GM10248 (cell line): ENCODE results near the gene FMNL3.

Source experiments
- CTCF ChIA-PET: fragments of 300-600 bp; sonication (Branson Sonifier 250); formaldehyde crosslinking; extraction: SDS; loops from one replicate; lab custom pipeline; 2021; ENCODE audit warnings: antibody characterized with exemption; lab: Yijun Ruan, JAX
- POLR2A ChIA-PET: fragments of 350-650 bp; sonication (Branson Sonifier 250); formaldehyde crosslinking; extraction: SDS; loops from one replicate; lab custom pipeline; 2020; ENCODE audit warnings: antibody characterized with exemption; lab: Yijun Ruan, JAX
- DNase-seq: peaks from one replicate; pipeline ENCODE4 v3.0.0; 2012; ENCODE audit errors: extremely low spot score
- TF ChIP-seq, protein P1 (sequence below): IDR thresholded peaks from 2 replicates; pipeline ENCODE4 v1.5.1; 2012; ENCODE audit warnings: mild to moderate bottlenecking, low read depth; ENCODE audit errors: extremely low read depth, missing control alignments, control extremely low read depth

FMNL3 gene

DNA sequence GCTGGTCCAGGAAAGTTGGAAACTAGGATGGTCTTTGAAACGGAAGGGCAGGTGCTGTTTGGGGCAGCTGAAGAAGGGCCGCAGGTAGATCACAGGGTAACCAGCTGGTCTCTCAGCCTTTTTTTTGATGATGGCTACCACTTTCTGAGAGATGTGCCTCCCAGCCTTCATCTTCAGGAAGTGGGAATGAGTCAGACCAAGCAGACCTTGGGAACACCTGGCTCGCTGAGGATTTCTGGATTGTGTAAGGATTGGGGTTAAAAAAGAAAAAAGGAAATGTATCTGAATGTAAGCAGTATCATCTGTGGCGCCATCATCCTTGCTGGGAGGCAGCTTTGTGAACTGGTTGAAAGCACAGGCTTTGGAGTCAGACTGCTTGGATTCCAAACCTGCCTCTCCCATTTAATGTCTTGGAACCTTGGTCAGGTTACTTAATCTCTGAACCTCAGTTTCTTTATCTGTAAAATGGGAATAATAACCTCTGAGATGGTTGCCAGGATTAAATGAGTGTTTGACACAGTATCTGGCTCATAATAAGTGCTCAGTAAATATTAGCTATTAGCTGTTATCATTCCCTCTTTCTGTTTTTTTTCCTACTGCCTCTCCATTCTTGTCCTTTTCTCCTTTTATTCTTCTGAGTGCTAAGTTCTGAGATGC is 82.2 kb downstream of the FMNL3 start:
- ChIA-PET POLR2A (interaction anchor here (0.7 kb wide), 1 partner anchor 139 kb away, joined by 3 read pairs; no protein-coding TSS in a partner anchor), CTCF (interaction anchor here (0.9 to 10.8 kb wide), 10 partner anchors 14 to 277 kb away, joined by 3 to 163 read pairs (median 4); partner anchors contain the start of gene TMBIM6)
- no peak for DNase-seq
- TF ChIP-seq, protein P1, sequence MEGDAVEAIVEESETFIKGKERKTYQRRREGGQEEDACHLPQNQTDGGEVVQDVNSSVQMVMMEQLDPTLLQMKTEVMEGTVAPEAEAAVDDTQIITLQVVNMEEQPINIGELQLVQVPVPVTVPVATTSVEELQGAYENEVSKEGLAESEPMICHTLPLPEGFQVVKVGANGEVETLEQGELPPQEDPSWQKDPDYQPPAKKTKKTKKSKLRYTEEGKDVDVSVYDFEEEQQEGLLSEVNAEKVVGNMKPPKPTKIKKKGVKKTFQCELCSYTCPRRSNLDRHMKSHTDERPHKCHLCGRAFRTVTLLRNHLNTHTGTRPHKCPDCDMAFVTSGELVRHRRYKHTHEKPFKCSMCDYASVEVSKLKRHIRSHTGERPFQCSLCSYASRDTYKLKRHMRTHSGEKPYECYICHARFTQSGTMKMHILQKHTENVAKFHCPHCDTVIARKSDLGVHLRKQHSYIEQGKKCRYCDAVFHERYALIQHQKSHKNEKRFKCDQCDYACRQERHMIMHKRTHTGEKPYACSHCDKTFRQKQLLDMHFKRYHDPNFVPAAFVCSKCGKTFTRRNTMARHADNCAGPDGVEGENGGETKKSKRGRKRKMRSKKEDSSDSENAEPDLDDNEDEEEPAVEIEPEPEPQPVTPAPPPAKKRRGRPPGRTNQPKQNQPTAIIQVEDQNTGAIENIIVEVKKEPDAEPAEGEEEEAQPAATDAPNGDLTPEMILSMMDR, result no peak

DNA sequence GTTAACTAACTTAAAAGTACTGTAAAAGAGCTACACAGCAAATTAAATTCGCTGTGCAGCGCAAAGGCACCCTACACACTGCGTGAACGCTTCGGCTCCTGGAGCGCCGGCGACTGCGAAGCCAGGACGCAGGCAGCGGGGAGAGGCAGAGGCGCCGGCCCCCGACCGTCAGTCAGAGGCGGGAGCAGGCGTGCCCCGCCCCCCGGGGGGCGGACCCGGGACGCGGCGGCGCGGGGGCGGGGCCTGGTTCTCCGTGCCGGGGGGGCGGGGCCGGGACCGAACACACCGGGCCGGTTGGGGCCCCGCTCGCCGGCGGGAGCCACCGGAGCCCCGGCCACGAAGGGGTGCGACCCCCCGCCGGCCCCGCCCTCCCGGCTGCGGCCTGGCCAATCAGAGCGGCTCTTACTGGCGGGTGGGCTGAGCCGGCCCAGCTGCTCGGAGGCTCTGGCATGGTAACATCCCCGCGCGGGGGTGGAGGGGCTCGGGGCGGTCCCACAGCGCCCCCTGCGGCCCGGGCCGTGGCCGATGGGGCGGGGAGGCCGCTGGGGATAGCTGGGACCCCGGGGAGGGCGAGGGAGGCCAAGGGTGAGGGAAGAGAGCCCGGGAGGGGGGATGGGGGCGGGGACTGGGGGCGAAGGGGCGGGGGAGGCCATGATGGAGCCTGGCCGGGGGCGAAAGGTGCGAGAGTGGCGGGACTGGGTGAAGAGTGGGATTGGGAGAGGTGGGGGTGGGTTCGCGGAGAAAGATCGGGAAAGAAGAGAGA is 83.9 kb downstream of the FMNL3 start, which contains the start of gene PRPF40B:
PRPF40B (plus strand) TSS at position 420 of the 763 bp plus-strand sequence; CDS start at position 450, 30 bp downstream.
- TF ChIP-seq, protein P1, result peak; percentile 70
- CTCF ChIA-PET, result interaction anchor here (0.6 to 10.8 kb wide), 27 partner anchors 8 to 359 kb away, joined by 3 to 163 read pairs (median 4); partner anchors contain the start of genes FAM186B, FMNL3 and TMBIM6
- peak; percentile 96 for DNase-seq
- POLR2A ChIA-PET, result interaction anchor here (0.7 kb wide), 1 partner anchor 269 kb away, joined by 3 read pairs; no protein-coding TSS in a partner anchor

DNA sequence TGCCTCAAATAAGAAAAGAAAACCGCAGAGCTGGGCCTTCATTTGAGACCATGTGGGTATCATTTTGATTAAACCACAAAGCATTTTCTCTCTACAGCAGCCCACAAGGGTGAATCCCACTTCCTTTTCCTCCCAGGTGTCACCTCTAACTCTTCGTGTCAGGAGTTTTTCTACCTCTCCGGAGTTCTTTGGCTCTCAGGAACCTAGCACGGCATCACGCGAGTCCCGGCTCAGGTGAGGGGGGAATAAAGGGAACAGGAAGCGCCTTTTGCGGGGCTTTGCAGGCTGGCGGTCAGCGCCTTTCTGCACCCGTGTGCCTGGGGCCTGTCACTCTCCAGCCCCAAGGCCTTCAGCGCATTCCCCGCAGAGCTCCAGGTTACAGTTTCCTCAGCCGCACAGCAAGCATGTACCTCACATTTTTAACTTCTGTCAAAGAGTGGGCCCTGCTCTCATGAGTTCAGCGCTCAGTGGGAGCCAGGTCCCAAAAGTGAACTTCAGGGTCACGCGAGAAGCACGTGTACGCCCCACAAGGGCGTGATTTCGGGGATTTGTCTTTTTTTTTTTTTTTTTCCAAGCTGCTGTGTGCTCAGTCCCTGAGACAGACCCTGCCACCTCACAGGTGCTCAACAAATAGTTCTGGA is 84.6 kb downstream of the FMNL3 start:
- ChIA-PET CTCF (interaction anchor here (0.6 to 10.8 kb wide), 25 partner anchors 8 to 359 kb away, joined by 3 to 163 read pairs (median 4); partner anchors contain the start of genes FAM186B, FMNL3 and TMBIM6), POLR2A (interaction anchor here (0.7 to 0.9 kb wide), 3 partner anchors 42 to 357 kb away, joined by 3 read pairs; no protein-coding TSS in a partner anchor)
- TF ChIP-seq, protein P1, result no peak
- peak; percentile 53 for DNase-seq

DNA sequence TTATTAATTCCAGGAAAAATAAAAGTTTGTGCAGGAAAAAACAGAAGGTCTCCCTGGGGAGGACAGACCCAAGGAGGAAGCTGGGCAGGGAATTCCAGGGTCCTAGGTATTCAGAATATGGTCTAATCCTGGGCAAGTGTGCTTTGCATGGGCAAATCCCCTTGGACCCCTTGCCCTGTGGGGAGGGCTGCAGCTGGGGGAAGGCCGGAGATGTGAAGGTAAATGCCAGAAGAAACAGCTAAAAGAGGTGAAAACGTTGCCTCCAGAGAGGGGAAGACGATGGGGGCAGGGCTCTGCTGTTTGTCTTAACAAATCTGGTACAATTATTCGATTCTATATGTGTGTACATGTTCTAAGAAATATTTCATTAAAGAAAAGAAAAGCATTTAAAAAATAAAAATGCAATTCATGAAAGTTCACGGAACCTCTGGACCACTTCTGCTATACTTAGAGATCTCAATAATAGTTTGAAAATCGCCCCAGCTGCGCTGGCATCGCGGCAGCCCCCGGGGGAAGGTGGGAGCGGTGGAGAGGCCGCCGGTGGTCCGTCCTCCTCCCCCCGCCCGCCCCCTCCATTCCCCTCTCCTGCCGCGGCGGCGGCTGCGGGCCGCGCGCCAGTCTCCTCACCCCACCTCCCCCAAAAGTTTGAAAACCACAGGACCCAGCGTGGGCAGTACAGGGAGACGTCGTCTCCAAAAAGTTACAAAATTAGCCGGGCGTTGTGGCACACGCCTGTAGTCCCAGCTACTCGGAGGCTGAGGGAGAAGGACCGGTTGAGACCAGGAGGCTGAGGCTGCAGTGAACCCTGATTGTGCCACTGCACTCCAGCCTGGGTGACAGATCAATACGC is 85.3 kb downstream of the FMNL3 start:
- CTCF ChIA-PET, result interaction anchor here (1.0 to 10.8 kb wide), 9 partner anchors 17 to 274 kb away, joined by 3 to 163 read pairs (median 7); partner anchors contain the start of gene FAM186B
- TF ChIP-seq, protein P1, result no peak
- no peak for DNase-seq
- POLR2A ChIA-PET, result interaction anchor here (0.7 to 0.9 kb wide), 2 partner anchors 41 to 356 kb away, joined by 3 read pairs; no protein-coding TSS in a partner anchor

DNA sequence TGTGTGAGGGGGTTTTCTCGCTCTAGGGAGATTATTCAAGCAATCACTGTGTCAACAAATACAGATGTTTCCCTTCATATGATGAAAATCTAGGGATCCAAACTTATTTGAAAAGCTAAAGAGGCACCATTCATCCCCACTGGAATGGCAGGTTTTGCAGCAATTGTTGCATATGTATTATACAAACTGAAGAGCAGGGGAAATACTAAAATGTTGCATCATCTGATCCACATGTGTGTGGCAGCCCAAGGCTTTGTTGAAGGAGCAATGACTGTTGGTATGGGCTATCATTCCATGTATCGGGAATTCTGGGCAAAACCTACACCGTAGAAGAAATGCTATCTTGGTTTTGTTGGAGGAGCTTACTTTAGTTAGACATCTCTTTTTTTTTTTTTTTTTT is 87.9 kb downstream of the FMNL3 start:
- TF ChIP-seq, protein P1, result no peak
- no peak for DNase-seq
- CTCF ChIA-PET, result interaction anchor here (1.7 to 7.7 kb wide), 4 partner anchors 10 to 261 kb away, joined by 6 to 54 read pairs (median 10); no protein-coding TSS in a partner anchor
- POLR2A ChIA-PET, result no interaction called here
